GM23338 (cell line): ENCODE results near the gene PIGU. TPM values are rescaled to one million over a fixed set of nuclear protein-coding genes. Genes with fewer than 3 reads are reported as not detected.

ENCODE experiments used
- ATAC-seq: fragments of 200-7000 bp; cut with Tn5 transposase; 3 replicates; pipeline ENCODE4 v1.9.1; 2020
- DNase-seq: peaks from one replicate; pipeline ENCODE4 v3.0.0-alpha.2; 2015; ENCODE audit warnings: low spot score
- H2AFZ ChIP-seq: fragments of 200-600 bp; sonication (generic); 2 replicates; pipeline ENCODE4 v1.8.0; 2016; ENCODE audit warnings: antibody characterized with exemption, mild to moderate bottlenecking, moderate library complexity
- H3F3A ChIP-seq: fragments of 200-600 bp; sonication (generic); replicated peaks from 2 replicates; pipeline ENCODE4 v1.8.0; 2017; ENCODE audit warnings: antibody characterized with exemption, mixed run types, low read depth
- H3K27ac ChIP-seq: fragments of 200-600 bp; sonication (generic); 2 replicates; pipeline ENCODE4 v1.6.1; 2016; ENCODE audit warnings: low read depth
- H3K27me3 ChIP-seq: fragments of 200-600 bp; sonication (generic); 2 replicates; pipeline ENCODE4 v1.8.0; 2016; ENCODE audit warnings: mild to moderate bottlenecking, mixed run types, moderate library complexity; ENCODE audit not compliant: insufficient read depth
- H3K36me3 ChIP-seq: fragments of 200-600 bp; sonication (generic); 2 replicates; pipeline ENCODE4 v1.8.0; 2016; ENCODE audit warnings: mild to moderate bottlenecking; ENCODE audit not compliant: insufficient read depth
- H3K4me1 ChIP-seq: fragments of 200-600 bp; sonication (generic); 2 replicates; pipeline ENCODE4 v1.8.0; 2016; ENCODE audit warnings: mild to moderate bottlenecking, moderate library complexity; ENCODE audit not compliant: insufficient read depth
- H3K4me2 ChIP-seq: fragments of 200-600 bp; sonication (generic); 2 replicates; pipeline ENCODE4 v1.7.1; 2017; ENCODE audit warnings: mixed run types
- H3K4me3 ChIP-seq: fragments of 200-600 bp; sonication (generic); 2 replicates; pipeline ENCODE4 v1.6.1; 2016; ENCODE audit warnings: mixed run types
- H3K79me2 ChIP-seq: fragments of 200-600 bp; sonication (generic); replicated peaks from 2 replicates; pipeline ENCODE4 v1.8.0; 2017; ENCODE audit warnings: mild to moderate bottlenecking; ENCODE audit not compliant: insufficient read depth
- H3K9me2 ChIP-seq: fragments of 200-600 bp; sonication (generic); 2 replicates; pipeline ENCODE4 v1.8.0; 2017; ENCODE audit not compliant: insufficient read depth
- H4K20me1 ChIP-seq: fragments of 200-600 bp; sonication (generic); replicated peaks from 2 replicates; pipeline ENCODE4 v1.8.0; 2017; ENCODE audit warnings: mild to moderate bottlenecking; ENCODE audit not compliant: insufficient read depth
- H3K27ac Mint-ChIP-seq: 2 replicates; pipeline ENCODE4 v1.8.0; 2020; ENCODE audit warnings: inconsistent platforms, mild to moderate bottlenecking, moderate library complexity, mixed read lengths
- H3K27me3 Mint-ChIP-seq: 3 replicates; pipeline ENCODE4 v1.8.0; 2022; ENCODE audit warnings: low read depth, mild to moderate bottlenecking, moderate library complexity, mixed read lengths, inconsistent platforms; ENCODE audit not compliant: insufficient read depth, poor library complexity
- H3K36me3 Mint-ChIP-seq: 3 replicates; pipeline ENCODE4 v1.8.0; 2021; ENCODE audit warnings: low read depth, mild to moderate bottlenecking, inconsistent platforms, moderate library complexity, mixed read lengths
- H3K4me1 Mint-ChIP-seq: 3 replicates; pipeline ENCODE4 v1.8.0; 2020; ENCODE audit warnings: mild to moderate bottlenecking, inconsistent platforms, mixed read lengths
- H3K4me3 Mint-ChIP-seq: 3 replicates; pipeline ENCODE4 v1.8.0; 2021; ENCODE audit warnings: moderate library complexity, mild to moderate bottlenecking, inconsistent platforms, mixed read lengths
- H3K9me3 Mint-ChIP-seq: 3 replicates; pipeline ENCODE4 v1.8.0; 2020; ENCODE audit warnings: moderate library complexity, mild to moderate bottlenecking, inconsistent platforms, mixed read lengths
- CREB1 ChIP-seq: fragments of 250-450 bp; sonication (Bioruptor Pico); IDR thresholded peaks from 2 replicates; pipeline ENCODE4 v1.5.0; 2020; ENCODE audit warnings: low read depth, mild to moderate bottlenecking, moderate library complexity
- EZH2 ChIP-seq: fragments of 200-600 bp; sonication (generic); IDR thresholded peaks from one replicate; pipeline ENCODE4 v1.8.0; 2017; ENCODE audit warnings: antibody characterized with exemption, mild to moderate bottlenecking, low read depth; ENCODE audit not compliant: unreplicated experiment
- EZH2phosphoT487 ChIP-seq: fragments of 200-600 bp; sonication (generic); IDR thresholded peaks from one replicate; pipeline ENCODE4 v1.8.1; 2018; ENCODE audit warnings: antibody characterized with exemption; ENCODE audit not compliant: unreplicated experiment
- JUNB ChIP-seq: IDR thresholded peaks from one replicate; pipeline ENCODE4 v1.6.1; 2016; ENCODE audit warnings: antibody characterized with exemption; ENCODE audit not compliant: unreplicated experiment
- NANOG ChIP-seq: IDR thresholded peaks from 2 replicates; pipeline ENCODE4 v1.6.1; 2016; ENCODE audit warnings: antibody characterized with exemption, borderline replicate concordance
- POLR2AphosphoS5 ChIP-seq: IDR thresholded peaks from 2 replicates; pipeline ENCODE4 v1.6.1; 2016; ENCODE audit warnings: antibody characterized with exemption, low read depth
- REST ChIP-seq: IDR thresholded peaks from one replicate; pipeline ENCODE4 v1.6.1; 2018; ENCODE audit warnings: antibody characterized with exemption; ENCODE audit not compliant: unreplicated experiment
- STAT1 ChIP-seq: IDR thresholded peaks from one replicate; pipeline ENCODE4 v1.6.1; 2016; ENCODE audit warnings: antibody characterized with exemption; ENCODE audit not compliant: unreplicated experiment
- ZNF114 ChIP-seq: fragments of 250-450 bp; sonication (Bioruptor Pico); IDR thresholded peaks from 2 replicates; pipeline ENCODE4 v1.5.0; 2020; ENCODE audit warnings: mild to moderate bottlenecking, moderate library complexity
- ZNF331 ChIP-seq: fragments of 250-450 bp; sonication (Bioruptor Pico); IDR thresholded peaks from 2 replicates; pipeline ENCODE4 v1.5.0; 2020; ENCODE audit warnings: low read depth, mild to moderate bottlenecking, moderate library complexity
- ZNF462 ChIP-seq: fragments of 250-450 bp; sonication (Bioruptor Pico); IDR thresholded peaks from 2 replicates; pipeline ENCODE4 v1.5.0; 2020; ENCODE audit warnings: mild to moderate bottlenecking, moderate library complexity
- polyA plus RNA-seq: library from polyadenylated mRNA; unstranded; fragments of >200 nt; fragmentation: Nextera tagmentation; extraction: Ambion mirVana; gene quantifications from 2 replicates; pipeline ENCODE4 v1.2.1, GENCODE V29; 2016
- total RNA-seq: library from RNA; depleted of rRNA; stranded (reverse); fragments of >200 nt; shearing (Covaris generic); gene quantifications from 2 replicates; pipeline ENCODE4 v1.2.3, GENCODE V29; 2014

PIGU gene
- total and polyA plus RNA-seq, 2 experiments from 2014 or later = 24.3 to 28.9 TPM

- no peaks in the 10 kb centered on the region for H3K27me3 Mint-ChIP-seq
- H3K27ac ChIP-seq = no peak overlapping the region
Observed at GRCh38 chr20:34673412-34673811, 3.5 kb downstream of the PIGU start.

GRCh38 chr20:34669094-34669493, 7.8 kb downstream of the PIGU start:
- DNase-seq (no peak), ATAC-seq (no peak)
- no peak overlapping the region for H3K27ac Mint-ChIP-seq
- H3K36me3 ChIP-seq = no peaks in the 10 kb centered on the region
- peaks cover 8% of the 10 kb centered on the region; the same call in 1 of the 2 replicates for H4K20me1 ChIP-seq
- H3K4me3 ChIP-seq = no peak overlapping the region
- H3K9me2 ChIP-seq = no peaks in the 10 kb centered on the region
- peaks cover 6% of the 10 kb centered on the region; the same call in 2 of the 3 replicates for H3K36me3 Mint-ChIP-seq
- H3K79me2 ChIP-seq = peaks cover 46% of the 10 kb centered on the region
- H3K9me3 Mint-ChIP-seq = peaks cover 3% of the 10 kb centered on the region; the same call in 1 of the 3 replicates
- H3K4me2 ChIP-seq = no peak overlapping the region
- no peaks in the 10 kb centered on the region for H3K27me3 ChIP-seq
- H2AFZ ChIP-seq = no peak overlapping the region
- no peaks in the 10 kb centered on the region for H3F3A ChIP-seq
- H3K27me3 Mint-ChIP-seq = no peaks in the 10 kb centered on the region
- no peaks in the 10 kb centered on the region for H3K4me1 Mint-ChIP-seq
- H3K4me1 ChIP-seq = no peaks in the 10 kb centered on the region
- no peak overlapping the region for H3K4me3 Mint-ChIP-seq
- H3K27ac ChIP-seq = no peak overlapping the region
- TF ChIP-seq CREB1 (CRISPR knock-in tag) = no peak
- TF ChIP-seq REST = no peak
- TF ChIP-seq ZNF331 (CRISPR knock-in tag) = no peak
- TF ChIP-seq POLR2AphosphoS5 = no peak
- no peak for TF ChIP-seq EZH2
- no peak for TF ChIP-seq ZNF462 (CRISPR knock-in tag)
- TF ChIP-seq JUNB = no peak
- no peak for TF ChIP-seq ZNF114 (CRISPR knock-in tag)
- no peak for TF ChIP-seq EZH2phosphoT487
- no peak for TF ChIP-seq NANOG
- TF ChIP-seq STAT1 = no peak

More at GRCh38 chr20:34673412-34673811, 3.5 kb downstream of the PIGU start:
- Histone ChIP-seq H4K20me1 (peaks cover 8% of the 10 kb centered on the region; the same call in 1 of the 2 replicates), H3F3A (0 out of 2 replicates have a peak, but pooled peaks cover 5% of the 10 kb centered on the region), H3K9me2 (no peaks in the 10 kb centered on the region), H3K4me2 (no peak overlapping the region), H3K79me2 (peaks cover 47% of the 10 kb centered on the region), H3K36me3 (no peaks in the 10 kb centered on the region), H2AFZ (no peak overlapping the region), H3K4me1 (0 out of 2 replicates have a peak, but pooled peaks cover 6% of the 10 kb centered on the region), H3K4me3 (no peak overlapping the region), H3K27me3 (no peaks in the 10 kb centered on the region)
- Mint-ChIP-seq H3K4me3 (no peak overlapping the region), H3K9me3 (peaks cover 3% of the 10 kb centered on the region; the same call in 1 of the 3 replicates), H3K36me3 (peaks cover 3% of the 10 kb centered on the region; the same call in 2 of the 3 replicates), H3K27ac (no peak overlapping the region), H3K4me1 (peaks cover 4% of the 10 kb centered on the region; the same call in 2 of the 3 replicates)
- DNase-seq (no peak), ATAC-seq (no peak)
- no peak for TF ChIP-seq EZH2
